DMS114 treated with DMSO at 0.1 percent for 48 hours (cell line): ENCODE data around the gene EEF1AKMT4.
A peak's percentile ranks its signal among the peaks of the same experiment; 100 is the strongest.

Experiments
- DNase-seq: peaks from one replicate; lab custom pipeline; 2025; ENCODE audit not compliant: unreplicated experiment; lab: John Stamatoyannopoulos, UW

The EEF1AKMT4 gene

DNA sequence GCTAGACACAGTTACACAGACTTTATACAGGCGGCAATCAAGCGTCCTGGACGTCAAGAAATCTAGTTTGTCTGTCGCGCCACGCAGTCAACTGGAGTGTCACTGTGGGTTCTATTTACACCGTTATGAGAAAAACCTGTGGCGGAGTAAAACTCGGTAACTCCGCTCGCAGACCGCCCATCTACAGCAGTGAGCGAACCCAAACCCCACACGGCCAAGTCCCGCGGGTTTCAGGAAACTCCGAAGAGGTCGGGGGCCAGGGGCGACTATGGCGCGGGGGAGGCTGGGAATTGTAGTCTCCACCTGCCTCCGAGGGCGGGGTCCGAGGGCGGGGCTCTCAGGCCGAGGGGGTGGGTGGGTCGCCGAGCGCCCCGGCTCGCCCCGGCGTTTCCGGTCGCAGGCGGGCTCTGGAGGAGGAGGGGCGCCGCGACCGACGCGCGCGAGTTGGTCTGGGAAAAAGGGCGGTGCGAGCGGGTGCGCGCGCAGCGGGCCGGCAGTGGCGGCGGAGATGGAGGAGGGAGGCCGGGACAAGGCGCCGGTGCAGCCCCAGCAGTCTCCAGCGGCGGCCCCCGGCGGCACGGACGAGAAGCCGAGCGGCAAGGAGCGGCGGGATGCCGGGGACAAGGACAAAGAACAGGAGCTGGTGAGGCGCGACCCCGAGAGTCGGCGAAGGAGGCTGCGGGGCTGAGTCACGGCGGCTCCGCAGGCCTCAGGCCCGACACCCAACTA is 49.5 kb downstream of the EEF1AKMT4 start, which contains the start of gene PSMD2:
PSMD2 (plus strand) TSS at position 483 of the 729 bp plus-strand sequence; CDS start at position 509, 26 bp downstream.
- peak; percentile 91 for DNase-seq

DNA sequence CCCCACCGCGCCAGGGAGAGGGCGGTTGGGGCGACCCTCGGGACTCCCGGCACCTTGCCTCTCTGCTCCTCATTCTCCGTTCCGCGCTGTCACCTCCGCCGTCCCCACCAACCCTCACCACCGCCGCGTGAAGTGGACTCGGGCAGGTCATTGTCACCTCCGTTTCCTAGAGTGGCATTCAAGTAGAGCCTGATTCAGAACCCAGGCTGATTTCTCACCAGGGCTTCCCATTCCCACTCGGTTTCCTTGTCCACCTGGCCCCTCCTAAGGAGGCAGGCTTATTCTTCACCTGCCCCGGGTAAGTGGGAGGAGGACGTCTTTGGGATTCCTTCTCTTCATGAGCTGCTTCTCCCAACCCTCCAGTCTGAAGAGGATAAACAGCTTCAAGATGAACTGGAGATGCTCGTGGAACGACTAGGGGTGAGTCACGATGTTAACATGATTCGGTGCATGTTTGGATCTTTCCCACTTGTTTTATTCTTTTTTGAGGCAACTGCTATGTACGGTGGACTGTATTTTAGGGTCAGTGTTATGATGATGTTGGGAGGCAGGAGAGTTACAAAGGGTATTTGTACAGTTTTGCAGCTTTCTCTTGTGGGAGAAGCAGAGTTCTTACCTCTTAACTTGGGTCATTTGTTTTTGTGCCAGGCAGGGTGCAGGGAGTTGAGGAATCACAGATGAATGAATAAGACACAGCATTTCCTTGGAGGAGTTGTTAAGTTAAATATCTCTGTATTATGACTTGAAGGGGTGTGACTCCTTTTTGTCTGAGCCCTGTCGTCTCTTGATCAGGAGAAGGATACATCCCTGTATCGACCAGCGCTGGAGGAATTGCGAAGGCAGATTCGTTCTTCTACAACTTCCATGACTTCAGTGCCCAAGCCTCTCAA is 50.3 kb downstream of the EEF1AKMT4 start:
- DNase-seq = no peak

DNA sequence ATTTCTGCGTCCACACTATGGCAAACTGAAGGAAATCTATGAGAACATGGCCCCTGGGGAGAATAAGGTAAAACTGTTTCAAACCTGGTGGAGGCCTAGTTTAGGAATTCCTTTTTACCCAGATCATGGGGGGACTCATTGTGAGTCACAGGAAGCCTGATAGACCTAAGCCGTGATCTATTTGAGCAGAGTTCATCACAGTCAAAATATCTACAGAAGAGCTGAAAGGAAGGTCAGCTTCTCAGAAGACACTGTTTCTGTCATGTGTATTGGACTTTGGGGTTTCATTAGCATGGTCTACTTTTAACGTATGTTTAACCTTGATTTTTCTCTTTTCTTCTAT is 50.9 kb downstream of the EEF1AKMT4 start:
- no peak for DNase-seq

DNA sequence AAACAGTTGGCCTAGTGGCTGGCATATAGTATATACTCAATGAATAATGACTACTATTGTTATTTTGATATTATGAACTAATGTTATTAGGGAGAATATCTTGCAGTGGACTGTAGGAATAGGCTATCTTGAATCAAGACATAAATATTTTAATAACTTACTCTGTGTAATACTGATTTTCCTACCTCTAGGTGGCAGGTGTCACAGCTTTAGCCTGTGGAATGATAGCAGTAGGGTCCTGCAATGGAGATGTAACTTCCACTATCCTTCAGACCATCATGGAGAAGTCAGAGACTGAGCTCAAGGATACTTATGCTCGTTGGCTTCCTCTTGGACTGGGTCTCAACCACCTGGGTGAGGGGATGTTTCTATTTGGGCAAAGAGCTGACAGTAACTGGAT is 56.1 kb downstream of the EEF1AKMT4 start:
- no peak for DNase-seq

DNA sequence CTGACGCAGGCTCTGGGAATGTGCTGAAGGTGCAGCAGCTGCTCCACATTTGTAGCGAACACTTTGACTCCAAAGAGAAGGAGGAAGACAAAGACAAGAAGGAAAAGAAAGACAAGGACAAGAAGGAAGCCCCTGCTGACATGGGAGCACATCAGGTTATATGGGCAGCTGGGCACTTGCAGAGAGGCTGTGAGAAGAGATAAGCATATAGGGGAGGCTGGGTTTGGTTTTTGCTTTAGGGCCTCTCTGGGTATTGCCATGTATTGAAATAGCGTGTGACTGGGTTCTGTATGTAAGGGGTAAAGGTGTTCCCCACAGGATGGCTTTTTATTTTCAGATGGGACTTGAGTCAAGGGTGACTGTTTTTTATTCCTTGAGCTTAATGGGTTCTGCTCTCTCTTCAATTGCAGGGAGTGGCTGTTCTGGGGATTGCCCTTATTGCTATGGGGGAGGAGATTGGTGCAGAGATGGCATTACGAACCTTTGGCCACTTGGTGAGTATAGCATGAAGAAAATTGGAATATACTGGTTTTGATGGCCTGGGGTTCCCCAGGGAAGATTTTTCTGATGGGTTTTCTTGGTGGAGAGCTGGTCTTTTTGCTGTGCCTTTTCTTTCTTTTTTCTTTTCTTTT is 57.0 kb downstream of the EEF1AKMT4 start:
- no peak for DNase-seq

DNA sequence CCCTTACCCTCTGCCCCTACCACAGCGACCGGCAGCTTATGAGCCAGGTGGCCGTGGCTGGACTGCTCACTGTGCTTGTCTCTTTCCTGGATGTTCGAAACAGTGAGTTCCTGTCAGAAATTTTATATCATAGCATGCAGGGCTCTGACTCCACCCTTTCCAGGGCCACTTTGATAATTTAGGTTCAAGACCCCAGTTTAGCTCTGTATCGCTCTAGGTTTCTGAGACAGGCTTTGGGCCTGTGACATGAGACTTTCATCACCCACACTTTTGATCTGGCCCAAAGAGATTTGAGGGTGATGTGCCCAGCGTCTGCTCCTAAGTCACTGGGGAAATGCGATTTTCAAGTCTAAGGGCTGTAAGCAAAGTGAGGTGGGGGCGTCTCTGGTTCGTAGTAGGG is 58.4 kb downstream of the EEF1AKMT4 start:
- DNase-seq = no peak
